ENCODE data around the gene PVALEF. TPM values are rescaled to one million over a fixed set of nuclear protein-coding genes. Genes with fewer than 3 reads are reported as not detected.

PVALEF gene
- total and polyA plus RNA-seq, 2 of the 13 experiments (the other 11 are each of a cell fraction or from before 2014, with no cell fraction given), result 0.18 TPM

DNA sequence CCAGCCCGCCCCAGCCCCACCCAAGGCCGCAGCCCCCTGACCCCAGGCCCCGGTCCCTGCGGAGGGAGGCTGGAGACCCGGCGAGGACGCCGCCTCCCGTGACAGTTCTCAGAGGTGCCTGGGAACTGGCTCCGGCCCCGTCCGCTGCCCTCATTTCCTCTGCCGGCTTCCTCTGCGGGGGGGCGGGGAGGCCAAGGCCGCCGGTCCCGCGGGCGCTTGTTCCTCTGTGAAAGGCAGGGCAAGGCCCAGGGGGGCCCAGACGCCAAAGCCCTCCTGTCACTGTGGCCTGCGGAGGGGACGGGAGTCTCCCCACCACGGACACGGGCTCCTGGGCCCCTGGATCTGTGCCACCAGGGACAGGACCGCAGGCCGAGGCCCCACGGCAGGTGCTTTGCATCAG, 5.0 kb upstream of the PVALEF start:
- Histone ChIP-seq H3K27me3 (ENCODE audit: control insufficient read depth in 1 of 2, insufficient read depth in 2 of 2, low read length in 2 of 2) (no peaks in the 10 kb centered on the region), H3K4me1 (ENCODE audit: insufficient read depth, low read length) (peaks cover 20% of the 10 kb centered on the region), H3K79me2 (ENCODE audit: insufficient read depth, low read length) (no peaks in the 10 kb centered on the region), H3K9ac (ENCODE audit: insufficient read depth, low read depth, low read length) (no peak overlapping the region), H2AFZ (ENCODE audit: low read length) (no peak overlapping the region), H4K20me1 (ENCODE audit: insufficient read depth, low read length) (no peaks in the 10 kb centered on the region), H3K4me2 (ENCODE audit: low read depth, low read length) (no peak overlapping the region), H3K4me3 (replicated peaks in 1 of 3; ENCODE audit: insufficient read depth in 1 of 3, low read depth in 2 of 3, low read length in 3 of 3) (no peak overlapping the region), H3K36me3 (replicated peaks in 1 of 2; ENCODE audit: control insufficient read depth in 1 of 2, insufficient read depth in 2 of 2, low read length in 2 of 2) (no peaks in the 10 kb centered on the region), H3K27ac (ENCODE audit: extremely low read length, insufficient read depth, low read length) (no peak overlapping the region), H3K9me3 (ENCODE audit: low read length) (no peaks in the 10 kb centered on the region)
- TF ChIP-seq TBX2 (CRISPR knock-in tag; IDR thresholded peaks at IDR 0.05; ENCODE audit: borderline replicate concordance) (0 out of 2 replicates have a peak, but pooled peaks have one; percentile 16), RBFOX2 (IDR thresholded peaks at IDR 0.05; ENCODE audit: low read depth, low read length) (0 out of 2 replicates have a peak, but pooled peaks have one; percentile 19), GABPA (IDR thresholded peaks at IDR 0.05; ENCODE audit: low read depth, low read length) (no peak), GABPA (CRISPR knock-in tag; IDR thresholded peaks at IDR 0.05; ENCODE audit: low read depth) (no peak), ZNF652 (CRISPR knock-in tag; IDR thresholded peaks at IDR 0.05; ENCODE audit: borderline replicate concordance, low read depth) (no peak), ZNF776 (CRISPR knock-in tag; IDR thresholded peaks at IDR 0.05) (0 out of 2 replicates have a peak, but pooled peaks have one; percentile 28), MBNL3 (CRISPR knock-in tag; conservative IDR thresholded peaks at IDR 0.05) (no peak), FOSL2 (CRISPR knock-in tag; IDR thresholded peaks at IDR 0.05) (no peak), EHMT2 (IDR thresholded peaks at IDR 0.05; ENCODE audit: borderline replicate concordance, low read depth, low read length) (no peak)
- TF ChIP-seq, protein P1, sequence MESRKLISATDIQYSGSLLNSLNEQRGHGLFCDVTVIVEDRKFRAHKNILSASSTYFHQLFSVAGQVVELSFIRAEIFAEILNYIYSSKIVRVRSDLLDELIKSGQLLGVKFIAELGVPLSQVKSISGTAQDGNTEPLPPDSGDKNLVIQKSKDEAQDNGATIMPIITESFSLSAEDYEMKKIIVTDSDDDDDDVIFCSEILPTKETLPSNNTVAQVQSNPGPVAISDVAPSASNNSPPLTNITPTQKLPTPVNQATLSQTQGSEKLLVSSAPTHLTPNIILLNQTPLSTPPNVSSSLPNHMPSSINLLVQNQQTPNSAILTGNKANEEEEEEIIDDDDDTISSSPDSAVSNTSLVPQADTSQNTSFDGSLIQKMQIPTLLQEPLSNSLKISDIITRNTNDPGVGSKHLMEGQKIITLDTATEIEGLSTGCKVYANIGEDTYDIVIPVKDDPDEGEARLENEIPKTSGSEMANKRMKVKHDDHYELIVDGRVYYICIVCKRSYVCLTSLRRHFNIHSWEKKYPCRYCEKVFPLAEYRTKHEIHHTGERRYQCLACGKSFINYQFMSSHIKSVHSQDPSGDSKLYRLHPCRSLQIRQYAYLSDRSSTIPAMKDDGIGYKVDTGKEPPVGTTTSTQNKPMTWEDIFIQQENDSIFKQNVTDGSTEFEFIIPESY (CRISPR knock-in tag; IDR thresholded peaks at IDR 0.05), result 0 out of 2 replicates have a peak, but pooled peaks have one; percentile 16
- POLR2A ChIA-PET, result interaction anchor here (1.4 kb wide), 1 partner anchor 63 kb away, joined by 3 read pairs; no protein-coding TSS in a partner anchor
- CTCF ChIA-PET (ENCODE audit: low intra/inter-chr PET ratio, low total read pairs), result no interaction called here
- FAIRE-seq (no peak), DNase-seq (ENCODE audit: low spot score) (no peak), ATAC-seq (no peak)
- intact Hi-C loops (cut with micrococcal nuclease; ENCODE audit: unreplicated experiment), result no loop called here
- in situ Hi-C loops (cut with HindIII; ENCODE audit: extremely low pct_ligation_motif_present, low pct_unique_long_range_greater_than_20kb), result no loop called here
- BruUV-seq (replicated peaks), result no TSS peak
- 61% methylated on average over 19 of the region's 28 CpGs for WGBS (ENCODE audit: low lambda C conversion rate)
